HG02938 (cell line): ENCODE data around the gene TP53I13.
"Not testable (repeated sequence)": the region's sequence is repeated elsewhere in the genome, so short reads cannot be mapped to it uniquely, and the experiment has no call there.

ENCODE experiments used
- ATAC-seq: cut with Tn5 transposase; IDR thresholded peaks from one replicate; pipeline ENCODE4 v1.9.1; 2021; ENCODE audit warnings: mild to moderate bottlenecking, moderate library complexity; ENCODE audit not compliant: unreplicated experiment

The TP53I13 gene

GRCh38 chr17:29568331-29569244, at the start of gene TP53I13:
Gene TP53I13, plus strand, starts transcription at chr17:29568701. Its CDS starts 58 bp downstream, at chr17:29568759.
- ATAC-seq, result no peak

GRCh38 chr17:29524692-29525091, 43.8 kb upstream of the TP53I13 start:
- ATAC-seq, result no peak

- ATAC-seq, result no peak
Measured at GRCh38 chr17:29526322-29526721, 42.2 kb upstream of the TP53I13 start.

- ATAC-seq, result no peak
Measured at GRCh38 chr17:29533976-29534375, 34.5 kb upstream of the TP53I13 start.

GRCh38 chr17:29544066-29544465, 24.4 kb upstream of the TP53I13 start:
- no peak for ATAC-seq

- no peak for ATAC-seq
Measured at GRCh38 chr17:29546085-29546484, 22.4 kb upstream of the TP53I13 start.

GRCh38 chr17:29546830-29547229, 21.7 kb upstream of the TP53I13 start:
- no peak for ATAC-seq

GRCh38 chr17:29549177-29549923, 19.2 kb upstream of the TP53I13 start:
- ATAC-seq, result no peak

- ATAC-seq, result no peak
Measured at GRCh38 chr17:29555840-29556239, 12.7 kb upstream of the TP53I13 start.

- no peak for ATAC-seq
Measured at GRCh38 chr17:29557085-29557738, 11.3 kb upstream of the TP53I13 start.

GRCh38 chr17:29557739-29558116, 10.8 kb upstream of the TP53I13 start:
- ATAC-seq, result no peak

- ATAC-seq, result not testable (repeated sequence)
Measured at GRCh38 chr17:29558139-29558538, 10.4 kb upstream of the TP53I13 start.

GRCh38 chr17:29559640-29560039, 8.9 kb upstream of the TP53I13 start:
- ATAC-seq, result no peak

- ATAC-seq, result no peak
Measured at GRCh38 chr17:29560316-29560715, 8.2 kb upstream of the TP53I13 start.

- ATAC-seq, result no peak
Measured at GRCh38 chr17:29561554-29562517, 6.7 kb upstream of the TP53I13 start.

GRCh38 chr17:29562615-29563014, 5.9 kb upstream of the TP53I13 start:
- ATAC-seq, result no peak

GRCh38 chr17:29563816-29564215, 4.7 kb upstream of the TP53I13 start:
- ATAC-seq, result no peak

- ATAC-seq, result no peak
Measured at GRCh38 chr17:29565643-29566472, 2.6 kb upstream of the TP53I13 start.
